ENCODE results near the gene SPIN2B.
"Not testable (repeated sequence)": the region's sequence is repeated elsewhere in the genome, so short reads cannot be mapped to it uniquely, and the experiment has no call there.

DNA sequence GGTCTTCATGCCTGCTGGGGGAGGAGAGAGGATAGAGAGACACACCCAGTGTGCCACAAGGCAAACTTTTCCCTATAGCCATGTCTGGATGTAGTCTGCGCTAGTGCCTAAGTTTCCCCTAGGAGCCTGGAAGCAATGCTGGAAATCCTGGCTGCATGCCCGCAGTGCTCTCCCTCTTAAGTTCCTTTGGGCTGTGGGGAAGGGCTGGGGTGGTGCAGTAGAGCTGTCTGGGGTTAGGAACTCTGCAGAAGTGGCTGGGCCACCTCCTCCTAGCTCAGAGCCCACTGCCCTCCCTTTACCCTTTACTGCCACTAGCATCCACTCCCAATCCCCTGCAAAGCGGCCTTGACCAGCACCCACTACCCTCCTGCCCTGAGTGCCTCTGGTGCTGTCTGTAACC, 15.2 kb upstream of the SPIN2B start:
- TF ChIP-seq, protein P1, sequence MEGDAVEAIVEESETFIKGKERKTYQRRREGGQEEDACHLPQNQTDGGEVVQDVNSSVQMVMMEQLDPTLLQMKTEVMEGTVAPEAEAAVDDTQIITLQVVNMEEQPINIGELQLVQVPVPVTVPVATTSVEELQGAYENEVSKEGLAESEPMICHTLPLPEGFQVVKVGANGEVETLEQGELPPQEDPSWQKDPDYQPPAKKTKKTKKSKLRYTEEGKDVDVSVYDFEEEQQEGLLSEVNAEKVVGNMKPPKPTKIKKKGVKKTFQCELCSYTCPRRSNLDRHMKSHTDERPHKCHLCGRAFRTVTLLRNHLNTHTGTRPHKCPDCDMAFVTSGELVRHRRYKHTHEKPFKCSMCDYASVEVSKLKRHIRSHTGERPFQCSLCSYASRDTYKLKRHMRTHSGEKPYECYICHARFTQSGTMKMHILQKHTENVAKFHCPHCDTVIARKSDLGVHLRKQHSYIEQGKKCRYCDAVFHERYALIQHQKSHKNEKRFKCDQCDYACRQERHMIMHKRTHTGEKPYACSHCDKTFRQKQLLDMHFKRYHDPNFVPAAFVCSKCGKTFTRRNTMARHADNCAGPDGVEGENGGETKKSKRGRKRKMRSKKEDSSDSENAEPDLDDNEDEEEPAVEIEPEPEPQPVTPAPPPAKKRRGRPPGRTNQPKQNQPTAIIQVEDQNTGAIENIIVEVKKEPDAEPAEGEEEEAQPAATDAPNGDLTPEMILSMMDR (IDR thresholded peaks at IDR 0.05; ENCODE audit: insufficient read depth, low read length), result not testable (repeated sequence)
- not testable (repeated sequence) for TF ChIP-seq GABPA (IDR thresholded peaks at IDR 0.05; ENCODE audit: low read depth)
